HG02571 (cell line): ENCODE data around the gene PAX2.

Source experiments
- ATAC-seq: cut with Tn5 transposase; IDR thresholded peaks from one replicate; pipeline ENCODE4 v1.9.1; 2021; ENCODE audit warnings: mild to moderate bottlenecking, moderate library complexity; ENCODE audit not compliant: unreplicated experiment

PAX2 gene

DNA sequence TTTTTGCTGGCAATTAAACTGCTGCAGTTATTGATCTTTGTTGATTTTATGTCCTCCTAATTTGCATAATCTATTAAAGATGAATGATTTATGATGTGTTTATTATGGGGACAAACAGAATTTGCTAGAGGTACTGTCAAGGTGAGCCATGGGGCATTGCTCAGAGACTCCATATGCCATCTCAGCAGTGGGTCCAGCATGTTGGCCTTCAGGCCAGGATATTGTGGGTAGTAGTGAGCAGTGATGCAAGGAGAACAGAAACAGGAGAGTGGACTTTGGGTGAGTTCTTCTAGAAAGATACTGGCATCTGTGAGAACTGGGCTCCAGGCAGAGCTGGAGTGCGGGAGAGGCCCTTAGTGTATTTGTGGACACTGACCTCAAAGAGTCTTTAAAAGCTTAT lies 65.9 kb downstream of the PAX2 start:
- ATAC-seq: no peak

DNA sequence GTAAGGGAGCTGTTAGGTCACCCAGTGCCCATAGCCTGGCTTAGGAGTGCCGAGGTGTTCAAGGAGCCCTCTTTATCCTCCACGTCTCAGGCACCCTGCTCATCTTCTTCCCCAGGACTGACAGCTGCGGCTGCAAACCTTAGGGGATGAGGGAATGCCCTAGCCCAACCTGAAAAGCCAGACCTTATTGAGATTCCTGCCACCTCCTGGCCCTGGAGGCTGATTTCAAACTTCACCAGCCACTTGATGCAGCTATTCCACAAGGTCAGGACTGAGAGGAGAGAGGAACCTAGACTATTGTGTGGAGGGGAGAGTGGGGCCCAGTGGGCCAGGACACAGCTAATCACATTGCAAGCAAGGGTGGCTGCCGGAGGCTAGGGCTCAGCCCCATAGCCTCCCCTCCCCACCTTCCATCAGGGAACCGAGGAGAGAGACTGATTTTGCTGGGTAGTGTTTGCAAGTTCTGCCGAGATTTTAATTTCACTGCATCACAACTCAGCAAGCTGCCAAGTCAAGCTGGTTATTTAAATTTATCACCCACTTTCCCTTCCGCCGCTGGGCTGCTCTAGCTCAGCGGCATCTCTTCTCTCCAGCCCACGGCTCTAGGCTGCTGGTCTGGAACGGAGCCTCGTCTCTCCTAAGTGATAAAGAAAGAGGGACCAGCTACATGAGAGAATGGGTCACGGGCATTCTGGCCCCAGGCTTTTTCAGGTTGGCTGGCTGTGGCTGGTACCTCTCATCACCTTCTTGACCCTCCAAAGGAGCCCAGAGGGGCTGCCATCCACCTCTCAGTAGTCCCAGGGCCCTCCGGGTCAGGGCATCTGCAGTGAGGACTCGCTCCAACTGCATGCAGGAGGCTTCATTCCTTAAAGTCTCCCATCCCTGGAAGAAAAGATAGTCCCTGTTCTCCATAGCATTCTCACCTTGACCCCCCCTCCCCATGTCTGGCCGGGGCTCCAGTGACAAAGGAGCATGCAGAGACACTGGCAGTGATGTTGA lies 66.7 kb downstream of the PAX2 start:
- ATAC-seq: no peak

DNA sequence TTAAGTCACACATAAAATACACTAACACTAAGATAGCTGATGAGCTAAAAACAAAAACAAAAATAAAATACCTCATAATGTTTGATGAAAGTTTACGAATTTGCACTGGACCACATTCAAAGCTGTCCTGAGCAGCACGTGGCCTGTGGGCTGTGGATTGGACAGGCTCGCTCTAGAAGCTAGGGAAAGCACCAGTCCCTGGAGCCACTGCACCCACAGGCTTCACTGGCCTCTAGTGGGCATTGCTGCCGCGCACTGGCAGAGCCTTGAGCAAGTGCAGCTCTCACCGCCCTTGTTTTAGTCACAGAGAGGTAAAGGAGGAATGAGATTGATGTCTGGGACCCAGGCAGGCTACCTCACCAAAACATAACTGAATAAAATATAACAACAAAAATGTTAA lies 67.6 kb downstream of the PAX2 start:
- no peak for ATAC-seq

DNA sequence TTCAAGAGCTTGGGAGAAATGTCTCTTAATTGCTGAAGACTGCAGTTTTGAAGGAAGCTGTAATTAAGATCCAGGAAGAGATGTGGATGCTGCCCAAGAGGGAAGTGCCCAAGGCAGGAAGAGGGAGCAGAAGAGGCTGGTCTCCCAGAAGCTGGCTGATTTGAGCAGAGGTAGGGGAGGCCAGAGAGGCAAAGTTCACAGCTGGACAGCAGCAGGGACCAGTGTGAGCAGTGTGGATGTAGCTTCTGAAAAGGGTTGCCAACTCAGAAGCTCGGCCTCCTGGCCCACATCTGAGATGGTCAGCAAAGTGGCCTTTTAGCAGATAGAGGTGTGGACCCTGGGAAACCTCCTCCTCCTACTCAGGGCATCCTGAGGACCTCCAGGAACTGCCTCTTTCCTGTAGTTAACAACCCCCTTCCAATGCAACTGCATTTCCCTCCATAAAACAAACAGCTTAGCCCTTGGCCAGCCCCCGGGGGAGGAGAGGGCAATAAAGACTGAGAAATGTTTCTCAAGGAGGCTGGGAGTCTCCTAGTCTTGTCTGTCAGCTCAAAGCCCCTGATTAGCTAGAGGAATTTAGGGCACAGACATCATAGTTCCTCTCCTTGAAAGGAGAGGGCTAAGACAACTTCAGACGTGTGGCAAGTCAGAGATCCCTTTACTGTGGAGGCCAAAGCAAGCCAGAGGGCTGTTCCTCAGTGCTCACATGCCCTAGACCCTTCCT lies 69.5 kb downstream of the PAX2 start:
- ATAC-seq: no peak

DNA sequence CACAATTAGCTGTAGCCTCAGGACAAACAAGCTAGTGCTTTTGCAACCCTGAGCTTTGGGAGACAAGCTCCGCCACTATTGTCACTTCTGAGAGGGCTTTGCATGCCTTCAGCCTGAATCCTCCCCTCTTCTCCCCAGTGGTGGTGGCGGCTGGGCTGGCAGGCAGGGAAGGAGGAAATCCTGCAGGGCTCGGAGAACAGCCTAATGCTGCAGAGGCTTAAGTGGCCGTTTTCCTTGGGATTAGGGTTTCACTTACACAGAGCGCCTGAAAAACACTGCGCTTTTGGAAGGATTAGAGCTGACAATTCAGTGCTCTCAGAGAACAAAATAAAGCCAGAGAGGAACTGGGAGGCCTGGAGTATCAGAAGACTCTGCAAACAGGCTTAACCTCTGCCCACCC lies 71.3 kb downstream of the PAX2 start:
- no peak for ATAC-seq

DNA sequence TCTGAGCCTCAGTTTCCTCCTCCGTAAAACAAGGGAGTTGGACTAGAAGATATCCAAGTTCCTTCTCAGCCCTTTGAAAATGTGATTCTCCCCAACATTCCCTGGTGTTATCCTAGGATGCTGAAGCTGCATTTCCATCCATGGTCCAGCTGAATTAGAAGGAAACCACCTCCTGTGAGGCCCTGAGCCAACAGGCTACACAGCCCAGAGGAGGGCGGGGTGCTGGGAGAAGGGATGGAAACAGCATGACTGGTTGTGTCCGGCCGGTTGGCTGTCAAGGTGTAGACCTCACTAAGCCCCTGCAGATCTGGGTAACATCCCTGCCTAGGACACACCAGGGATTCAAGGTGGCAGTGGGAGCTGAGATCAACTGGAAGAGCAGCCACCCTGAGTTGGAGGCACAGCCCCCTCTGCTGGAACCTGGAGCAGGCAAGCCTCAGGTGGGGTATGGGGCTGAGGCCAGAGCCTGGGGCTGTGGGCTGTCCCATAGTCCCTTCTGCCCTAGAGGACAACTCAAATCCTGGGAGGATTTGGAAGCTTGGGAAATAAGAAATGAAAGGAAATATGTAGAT lies 72.0 kb downstream of the PAX2 start:
- no peak for ATAC-seq

DNA sequence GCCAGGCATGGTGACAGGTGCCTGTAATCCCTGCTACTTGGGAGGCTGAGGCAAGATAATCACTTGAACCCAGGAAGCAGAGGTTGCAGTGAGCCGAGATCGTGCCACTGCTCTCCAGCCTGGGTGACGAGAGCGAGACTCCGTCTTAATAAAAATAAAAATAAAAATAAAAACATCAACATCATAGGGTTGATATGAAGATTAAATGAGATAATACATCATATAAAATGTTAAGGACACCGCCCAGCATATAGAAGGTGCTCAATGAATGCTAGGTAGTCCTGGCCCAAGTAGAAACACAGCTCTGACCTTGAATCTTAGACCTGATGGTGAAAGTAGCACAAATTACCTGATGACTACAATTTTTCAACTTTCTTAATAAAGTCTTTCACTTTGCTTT lies 74.0 kb downstream of the PAX2 start:
- ATAC-seq: no peak

DNA sequence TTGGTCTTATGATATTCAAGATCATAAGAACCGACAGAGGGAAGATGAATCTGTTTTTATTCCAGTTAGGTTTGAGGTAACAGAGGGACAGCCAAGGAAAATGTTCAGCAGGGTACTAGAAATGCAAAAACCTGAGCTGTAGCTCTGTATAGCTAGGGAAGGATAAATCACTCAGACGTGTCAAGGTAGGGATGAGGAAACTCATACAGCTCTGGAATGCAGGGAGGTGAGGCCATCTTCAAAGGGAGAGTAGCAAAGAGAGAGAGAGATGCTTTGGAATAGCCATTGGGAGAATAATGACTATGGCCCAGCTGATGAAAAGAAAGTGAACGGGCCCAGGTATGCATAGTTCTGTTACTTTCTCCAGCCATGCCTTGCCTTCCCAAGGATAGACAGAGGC lies 77.8 kb downstream of the PAX2 start:
- ATAC-seq: no peak

DNA sequence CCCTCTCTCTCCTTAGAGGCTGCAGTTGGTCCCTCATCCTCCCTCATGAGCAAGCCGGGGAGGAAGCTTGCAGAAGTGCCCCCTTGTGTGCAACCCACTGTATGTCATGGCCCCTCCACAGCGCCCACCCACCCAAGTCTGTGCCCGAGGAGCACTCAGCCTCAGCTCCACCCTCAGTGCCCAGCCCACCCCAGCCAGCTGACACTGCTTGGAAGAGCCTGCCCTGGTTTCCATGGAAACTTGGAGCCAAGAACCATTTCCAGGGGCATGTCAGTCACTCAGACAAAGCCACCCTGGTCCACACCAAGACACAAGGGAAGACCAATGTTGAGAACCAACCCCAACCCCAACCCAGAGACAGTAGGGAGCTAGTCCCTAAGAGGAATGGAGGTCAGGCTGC lies 79.5 kb downstream of the PAX2 start:
- no peak for ATAC-seq

DNA sequence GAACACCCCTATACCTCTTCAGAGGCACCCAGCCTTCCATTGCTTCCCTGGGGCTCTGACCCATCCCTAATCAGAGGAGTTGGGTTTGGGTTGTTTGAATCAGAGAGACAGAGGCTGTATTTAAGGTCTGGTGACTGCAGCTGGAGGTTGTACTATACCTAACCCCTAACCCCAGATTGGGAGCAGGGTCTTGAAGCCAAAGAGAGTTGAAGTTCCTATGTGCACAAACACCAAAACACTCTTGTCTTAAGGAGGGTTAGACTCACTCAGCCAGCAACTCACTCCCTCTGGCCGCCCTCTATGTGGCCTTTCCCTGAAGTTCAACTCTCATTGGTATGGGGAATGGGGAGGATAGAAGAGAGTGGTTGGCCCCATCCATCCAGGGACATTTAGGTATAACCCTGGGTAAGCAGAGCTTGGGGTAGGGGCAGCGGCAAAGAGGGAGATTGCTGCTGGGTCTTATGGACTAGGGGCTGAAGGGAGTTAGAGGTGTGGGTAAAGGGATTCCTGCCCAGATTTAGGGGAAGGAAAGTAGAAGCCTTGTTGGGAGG lies 80.0 kb downstream of the PAX2 start:
- no peak for ATAC-seq

DNA sequence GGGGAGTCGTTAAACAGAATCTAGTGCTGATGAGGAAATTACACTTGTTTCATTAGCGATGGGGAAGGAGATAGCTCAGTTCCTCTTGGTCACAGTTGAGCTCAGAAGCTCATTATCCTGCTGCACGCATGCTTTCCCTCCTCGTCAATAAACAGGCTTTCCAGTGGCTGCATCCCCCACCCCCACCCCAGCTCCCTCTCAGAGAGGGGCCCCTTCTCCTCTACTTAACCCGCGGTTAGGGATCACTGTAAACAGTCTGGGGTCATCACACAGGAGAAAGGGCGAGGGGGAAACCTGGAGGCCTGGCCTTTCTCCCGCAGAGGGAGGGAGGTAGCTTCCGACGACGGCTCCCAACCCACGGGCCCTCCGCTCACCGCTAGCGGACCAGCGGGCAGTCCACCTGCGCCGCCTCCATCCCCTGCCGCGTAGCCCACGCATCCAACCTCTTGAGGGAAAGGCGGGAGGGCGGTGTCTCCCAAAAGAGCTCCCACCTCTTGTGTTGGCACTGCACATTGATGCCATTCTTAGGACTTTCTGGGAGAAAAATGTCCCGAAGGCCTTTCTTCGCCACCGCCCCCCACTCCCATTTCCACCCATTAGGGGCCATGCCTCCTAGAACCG lies 80.8 kb downstream of the PAX2 start:
- no peak for ATAC-seq

DNA sequence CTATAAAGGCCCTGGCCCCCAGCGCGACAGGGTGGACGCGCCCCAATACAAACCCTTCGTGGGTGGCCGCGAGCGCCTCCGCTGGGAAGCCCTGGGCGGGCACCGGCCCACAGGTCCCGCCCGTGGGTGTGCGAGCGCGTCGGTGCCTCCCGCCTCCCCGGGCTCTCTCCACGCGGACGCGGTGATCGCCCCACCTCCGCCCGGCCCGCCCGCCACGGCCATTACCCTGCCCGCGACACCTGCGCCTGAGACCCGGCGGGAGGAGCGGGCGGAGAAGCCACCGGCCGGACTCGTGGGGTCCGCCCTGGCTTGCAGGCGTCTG lies 81.2 kb downstream of the PAX2 start:
- no peak for ATAC-seq

DNA sequence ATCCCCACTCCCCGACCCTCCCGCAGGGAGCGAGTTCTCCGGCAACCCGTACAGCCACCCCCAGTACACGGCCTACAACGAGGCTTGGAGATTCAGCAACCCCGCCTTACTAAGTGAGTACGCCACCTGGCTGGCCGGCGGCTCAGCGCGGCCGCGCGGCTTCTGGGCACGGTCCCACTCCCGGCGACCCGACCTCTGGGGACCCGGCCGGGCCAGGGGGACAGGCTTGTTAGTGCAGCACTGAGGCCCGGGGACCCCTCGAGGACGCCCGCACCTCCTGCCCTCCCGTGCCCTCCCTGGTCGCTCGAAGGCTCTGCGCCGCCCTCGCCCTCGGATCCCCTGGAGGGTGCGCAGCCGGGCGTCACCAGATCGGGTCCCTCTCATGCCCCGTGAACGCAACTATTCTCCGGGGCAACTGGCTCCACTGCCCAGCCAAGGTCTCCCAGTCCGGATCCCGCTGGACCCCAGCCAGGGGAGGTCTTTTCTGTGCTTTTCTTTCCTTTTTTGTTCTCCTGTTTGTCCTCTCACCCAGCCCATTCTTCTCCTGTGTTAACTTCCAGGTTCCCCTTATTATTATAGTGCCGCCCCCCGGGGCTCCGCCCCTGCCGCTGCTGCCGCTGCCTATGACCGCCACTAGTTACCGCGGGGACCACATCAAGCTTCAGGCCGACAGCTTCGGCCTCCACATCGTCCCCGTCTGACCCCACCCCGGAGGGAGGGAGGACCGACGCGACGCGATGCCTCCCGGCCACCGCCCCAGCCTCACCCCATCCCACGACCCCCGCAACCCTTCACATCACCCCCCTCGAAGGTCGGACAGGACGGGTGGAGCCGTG lies 81.8 kb downstream of the PAX2 start:
- ATAC-seq: no peak

DNA sequence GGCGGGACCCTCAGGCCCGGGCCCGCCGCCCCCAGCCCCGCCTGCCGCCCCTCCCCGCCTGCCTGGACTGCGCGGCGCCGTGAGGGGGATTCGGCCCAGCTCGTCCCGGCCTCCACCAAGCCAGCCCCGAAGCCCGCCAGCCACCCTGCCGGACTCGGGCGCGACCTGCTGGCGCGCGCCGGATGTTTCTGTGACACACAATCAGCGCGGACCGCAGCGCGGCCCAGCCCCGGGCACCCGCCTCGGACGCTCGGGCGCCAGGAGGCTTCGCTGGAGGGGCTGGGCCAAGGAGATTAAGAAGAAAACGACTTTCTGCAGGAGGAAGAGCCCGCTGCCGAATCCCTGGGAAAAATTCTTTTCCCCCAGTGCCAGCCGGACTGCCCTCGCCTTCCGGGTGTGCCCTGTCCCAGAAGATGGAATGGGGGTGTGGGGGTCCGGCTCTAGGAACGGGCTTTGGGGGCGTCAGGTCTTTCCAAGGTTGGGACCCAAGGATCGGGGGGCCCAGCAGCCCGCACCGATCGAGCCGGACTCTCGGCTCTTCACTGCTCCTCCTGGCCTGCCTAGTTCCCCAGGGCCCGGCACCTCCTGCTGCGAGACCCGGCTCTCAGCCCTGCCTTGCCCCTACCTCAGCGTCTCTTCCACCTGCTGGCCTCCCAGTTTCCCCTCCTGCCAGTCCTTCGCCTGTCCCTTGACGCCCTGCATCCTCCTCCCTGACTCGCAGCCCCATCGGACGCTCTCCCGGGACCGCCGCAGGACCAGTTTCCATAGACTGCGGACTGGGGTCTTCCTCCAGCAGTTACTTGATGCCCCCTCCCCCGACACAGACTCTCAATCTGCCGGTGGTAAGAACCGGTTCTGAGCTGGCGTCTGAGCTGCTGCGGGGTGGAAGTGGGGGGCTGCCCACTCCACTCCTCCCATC lies 82.7 kb downstream of the PAX2 start:
- no peak for ATAC-seq

DNA sequence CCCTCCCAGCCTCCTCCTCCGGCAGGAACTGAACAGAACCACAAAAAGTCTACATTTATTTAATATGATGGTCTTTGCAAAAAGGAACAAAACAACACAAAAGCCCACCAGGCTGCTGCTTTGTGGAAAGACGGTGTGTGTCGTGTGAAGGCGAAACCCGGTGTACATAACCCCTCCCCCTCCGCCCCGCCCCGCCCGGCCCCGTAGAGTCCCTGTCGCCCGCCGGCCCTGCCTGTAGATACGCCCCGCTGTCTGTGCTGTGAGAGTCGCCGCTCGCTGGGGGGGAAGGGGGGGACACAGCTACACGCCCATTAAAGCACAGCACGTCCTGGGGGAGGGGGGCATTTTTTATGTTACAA lies 83.3 kb downstream of the PAX2 start:
- no peak for ATAC-seq

DNA sequence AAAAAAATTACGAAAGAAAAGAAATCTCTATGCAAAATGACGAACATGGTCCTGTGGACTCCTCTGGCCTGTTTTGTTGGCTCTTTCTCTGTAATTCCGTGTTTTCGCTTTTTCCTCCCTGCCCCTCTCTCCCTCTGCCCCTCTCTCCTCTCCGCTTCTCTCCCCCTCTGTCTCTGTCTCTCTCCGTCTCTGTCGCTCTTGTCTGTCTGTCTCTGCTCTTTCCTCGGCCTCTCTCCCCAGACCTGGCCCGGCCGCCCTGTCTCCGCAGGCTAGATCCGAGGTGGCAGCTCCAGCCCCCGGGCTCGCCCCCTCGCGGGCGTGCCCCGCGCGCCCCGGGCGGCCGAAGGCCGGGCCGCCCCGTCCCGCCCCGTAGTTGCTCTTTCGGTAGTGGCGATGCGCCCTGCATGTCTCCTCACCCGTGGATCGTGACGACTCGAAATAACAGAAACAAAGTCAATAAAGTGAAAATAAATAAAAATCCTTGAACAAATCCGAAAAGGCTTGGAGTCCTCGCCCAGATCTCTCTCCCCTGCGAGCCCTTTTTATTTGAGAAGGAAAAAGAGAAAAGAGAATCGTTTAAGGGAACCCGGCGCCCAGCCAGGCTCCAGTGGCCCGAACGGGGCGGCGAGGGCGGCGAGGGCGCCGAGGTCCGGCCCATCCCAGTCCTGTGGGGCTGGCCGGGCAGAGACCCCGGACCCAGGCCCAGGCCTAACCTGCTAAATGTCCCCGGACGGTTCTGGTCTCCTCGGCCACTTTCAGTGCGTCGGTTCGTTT lies 83.9 kb downstream of the PAX2 start:
- no peak for ATAC-seq

DNA sequence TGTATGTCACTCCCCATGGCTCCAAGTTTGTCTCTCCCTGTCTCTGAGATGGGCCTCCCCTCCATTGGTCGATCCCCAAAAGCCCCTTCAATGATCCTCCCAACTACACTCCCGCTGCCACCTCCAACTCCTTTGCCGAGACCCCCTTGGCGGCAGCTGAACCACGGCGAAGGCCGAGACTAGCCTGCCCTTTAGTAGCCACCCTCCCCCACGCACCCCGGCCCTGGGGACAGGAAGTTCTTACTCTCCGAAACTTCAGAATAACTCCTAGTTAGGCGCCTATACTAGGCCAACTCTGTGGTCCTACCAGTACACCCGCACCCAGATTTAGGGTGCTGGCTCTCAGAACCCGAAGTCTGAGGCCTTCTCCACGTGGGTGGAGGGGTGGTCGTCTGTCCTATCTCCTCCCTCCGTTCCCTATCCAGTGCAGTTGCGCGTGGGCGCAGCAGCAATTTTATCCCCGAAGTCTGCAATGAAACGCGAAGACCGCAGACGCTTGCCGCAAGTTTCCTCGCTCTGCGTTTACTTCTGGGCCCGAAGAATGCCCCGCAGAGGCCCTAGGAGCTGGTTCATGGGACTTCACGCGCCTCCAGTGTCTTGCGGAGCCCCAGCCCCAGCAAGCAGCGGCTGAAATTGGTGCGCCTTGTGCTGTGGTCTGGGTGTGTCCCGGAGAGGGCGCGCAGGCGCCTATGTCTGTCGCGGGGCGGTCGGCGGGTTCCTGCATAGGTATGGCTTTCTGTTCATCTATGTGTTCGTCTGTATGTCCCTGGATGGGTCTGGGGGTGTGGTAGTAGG lies 84.7 kb downstream of the PAX2 start:
- ATAC-seq: no peak

DNA sequence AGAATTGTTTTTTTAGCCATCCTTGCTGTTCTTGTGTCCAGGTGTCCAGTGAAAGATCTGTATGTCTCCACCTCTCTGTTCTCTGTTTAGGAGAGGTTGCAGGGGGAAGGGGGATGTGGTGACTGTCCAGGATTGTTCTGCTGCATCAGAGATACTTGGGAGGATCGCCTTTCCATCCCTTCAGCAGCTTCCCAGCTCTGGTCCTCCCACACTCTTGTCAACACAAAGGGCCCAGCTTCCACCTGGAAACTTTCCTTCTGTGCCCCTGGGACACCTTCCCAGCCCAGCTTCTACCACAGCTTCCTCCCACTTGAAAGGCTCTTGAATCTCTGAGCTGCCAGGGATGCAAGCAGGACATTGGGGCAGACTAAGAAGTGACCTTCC lies 85.3 kb downstream of the PAX2 start:
- no peak for ATAC-seq
